Caki2 (cell line): Measurements from ENCODE around the gene CNGB1. TPM values are rescaled to one million over a fixed set of nuclear protein-coding genes. Genes with fewer than 3 reads are reported as not detected.
A peak's percentile ranks its signal among the peaks of the same experiment; 100 is the strongest.
"Not testable (repeated sequence)": the region's sequence is repeated elsewhere in the genome, so short reads cannot be mapped to it uniquely, and the experiment has no call there.

Experiments
- DNase-seq: peaks from one replicate; pipeline ENCODE4 v3.0.0-alpha.2; 2015; ENCODE audit warnings: low read depth
- in situ Hi-C: cut with HindIII; loops from 2 replicates; pipeline ENCODE4 v1.10.0; 2016; ENCODE audit warnings: low sequenced_read_pairs, low pct_unique_long_range_greater_than_20kb, mixed read lengths
- total RNA-seq: library from RNA; depleted of rRNA; stranded (reverse); fragments of >200 nt; shearing (Covaris generic); gene quantifications from 2 replicates; pipeline ENCODE4 v1.2.3, GENCODE V29; 2014; ENCODE audit warnings: low replicate concordance

Gene CNGB1
- total RNA-seq, 1 experiment from 2014 or later, result 0.20 TPM

DNA sequence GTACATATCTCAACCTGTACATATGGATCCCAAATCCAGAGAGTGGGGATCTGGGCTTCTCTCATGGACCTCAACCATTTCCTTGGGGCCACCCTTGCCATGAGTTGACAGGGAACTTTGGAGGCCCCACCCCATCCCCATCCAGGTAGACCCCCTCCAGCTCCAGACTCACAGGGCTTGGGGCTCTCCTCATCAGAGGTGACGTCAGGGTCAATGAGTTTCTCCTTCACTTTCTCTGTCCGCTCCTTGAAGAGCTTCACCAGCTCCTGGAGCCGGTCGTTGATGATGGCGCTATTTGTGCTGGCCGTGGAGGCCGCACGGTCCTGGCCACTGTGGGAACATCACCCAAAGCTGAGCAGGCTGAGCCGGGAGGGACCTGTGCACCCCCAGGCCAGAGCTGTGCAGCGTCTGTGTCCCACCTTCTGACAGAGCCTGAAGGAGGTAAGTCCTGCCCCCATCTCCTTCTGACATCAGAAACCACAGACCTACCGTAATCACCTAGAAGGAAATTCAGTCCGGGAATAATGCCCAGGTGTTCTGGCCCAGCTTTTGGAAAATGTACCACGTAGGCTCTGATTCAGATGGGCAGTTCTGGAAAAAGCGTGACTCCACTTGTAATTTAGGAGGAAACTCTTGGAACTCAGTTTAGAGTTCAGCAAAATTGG lies 50.6 kb downstream of the CNGB1 start:
- no peak for DNase-seq

DNA sequence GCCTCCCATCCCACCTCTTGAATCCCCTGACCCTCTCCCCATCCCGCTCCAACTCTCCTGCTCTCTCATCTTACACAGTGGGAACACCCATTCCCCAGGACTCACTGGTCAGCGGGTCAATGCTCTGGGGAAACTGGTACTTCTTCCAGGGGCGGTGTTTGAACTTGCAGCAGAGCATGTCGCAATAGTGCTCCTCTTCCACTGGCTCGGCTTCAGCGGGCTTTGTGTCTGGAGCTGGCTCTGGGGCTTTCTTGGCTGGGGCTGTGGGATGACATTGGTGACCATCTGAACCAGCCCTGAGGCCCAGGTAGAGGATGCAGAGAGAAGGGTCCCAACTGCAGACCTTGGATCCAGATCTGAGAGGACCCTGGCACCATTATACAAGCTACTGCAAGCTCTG lies 51.9 kb downstream of the CNGB1 start:
- DNase-seq, result no peak
- in situ Hi-C loops, result no loop called here

More for the DNA sequence above, 50.6 kb downstream of the CNGB1 start:
- in situ Hi-C loops, result no loop called here

DNA sequence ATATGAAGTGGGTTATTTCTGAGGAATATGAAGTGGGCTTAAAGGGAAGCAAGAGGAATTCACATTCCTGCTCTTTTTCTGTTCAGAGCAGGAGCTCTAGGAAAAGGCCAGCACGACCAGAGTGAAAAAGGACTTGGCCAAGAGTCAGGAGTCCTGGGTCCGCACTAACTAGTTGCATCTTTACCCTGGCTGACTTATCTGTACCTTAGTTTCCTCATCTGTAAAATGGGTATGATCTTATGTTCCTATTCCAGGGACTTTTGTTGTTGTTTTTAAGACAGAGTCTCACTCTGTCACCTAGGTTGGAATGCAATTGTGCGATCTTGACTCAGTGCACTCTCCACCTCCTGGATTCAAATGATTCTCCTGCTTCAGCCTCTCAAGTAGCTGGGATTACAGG lies 52.5 kb downstream of the CNGB1 start:
- in situ Hi-C loops, result no loop called here

DNA sequence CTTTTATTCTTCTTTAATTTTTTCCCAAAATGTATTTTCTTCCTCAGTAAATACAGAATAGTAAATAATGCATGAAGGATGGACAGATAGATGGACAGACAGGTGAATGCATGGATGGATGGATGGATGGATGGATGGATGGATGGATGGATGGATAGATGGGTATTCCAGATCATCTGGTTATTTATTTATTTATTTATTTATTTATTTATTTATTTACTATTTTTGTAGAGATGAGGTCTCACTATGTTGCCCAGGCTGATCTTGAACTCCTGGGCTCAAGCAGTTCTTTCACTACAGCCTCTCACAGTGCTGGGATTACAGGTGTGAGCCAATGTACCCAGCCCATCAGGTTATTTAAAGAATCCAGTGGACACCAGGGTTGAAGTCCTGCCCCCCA lies 53.0 kb downstream of the CNGB1 start:
- in situ Hi-C loops, DNase-seq: not testable (repeated sequence)

More for the DNA sequence above, 52.5 kb downstream of the CNGB1 start:
- DNase-seq, result no peak

DNA sequence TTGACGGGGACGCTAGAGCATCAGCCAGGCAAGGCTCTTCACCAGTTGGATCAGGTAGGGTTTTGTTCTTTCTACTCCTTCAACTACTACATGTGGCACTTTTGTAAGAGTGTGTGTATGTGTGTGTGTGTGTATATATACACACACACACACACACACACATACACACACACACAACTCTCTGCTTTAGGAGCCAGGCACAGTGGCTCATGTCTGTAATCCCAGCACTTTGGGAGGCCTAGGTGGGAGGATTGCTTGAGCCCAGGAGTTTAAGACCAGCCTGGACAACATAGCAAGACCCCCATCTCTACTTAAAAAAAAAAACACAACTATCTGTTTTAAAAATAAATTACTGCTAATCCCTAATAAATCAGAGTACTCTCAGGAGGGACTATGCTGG lies 53.4 kb downstream of the CNGB1 start:
- in situ Hi-C loops, result not testable (repeated sequence)

DNA sequence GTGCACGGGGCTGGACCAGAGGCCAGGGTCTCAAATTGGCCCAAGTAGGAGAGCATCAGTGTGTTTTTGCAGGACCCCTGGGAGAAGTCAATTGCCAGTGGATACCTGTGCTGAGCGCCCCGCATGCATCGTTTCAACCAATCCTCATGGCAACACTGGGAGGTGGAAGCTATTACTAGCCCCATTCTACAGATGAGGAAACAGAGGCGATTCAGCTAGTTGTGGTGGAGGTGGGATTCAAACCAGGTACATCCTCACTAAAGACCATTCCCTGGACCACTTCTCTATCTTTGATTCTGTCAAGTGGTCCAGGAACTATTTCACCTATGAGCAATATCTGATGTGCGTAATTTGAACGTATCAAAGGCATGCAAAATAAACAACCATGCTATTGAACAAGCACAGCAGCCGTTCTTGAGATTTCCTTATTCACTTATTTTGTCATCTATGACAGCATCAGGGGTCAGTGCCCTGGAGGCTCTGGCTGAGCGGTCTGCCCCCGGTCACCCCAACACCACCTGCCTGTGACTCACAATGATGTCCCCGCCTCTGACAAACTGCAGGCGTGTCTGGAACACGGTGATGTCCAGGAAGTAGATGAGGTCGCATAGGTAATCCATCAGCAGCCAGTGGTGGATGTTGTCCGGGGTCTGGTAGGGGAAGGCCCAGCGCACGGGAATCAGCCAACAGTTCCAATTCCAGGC lies 54.0 kb downstream of the CNGB1 start:
- in situ Hi-C loops, result no loop called here
- peak; percentile 90 for DNase-seq

More for the DNA sequence above, 53.4 kb downstream of the CNGB1 start:
- not testable (repeated sequence) for DNase-seq

DNA sequence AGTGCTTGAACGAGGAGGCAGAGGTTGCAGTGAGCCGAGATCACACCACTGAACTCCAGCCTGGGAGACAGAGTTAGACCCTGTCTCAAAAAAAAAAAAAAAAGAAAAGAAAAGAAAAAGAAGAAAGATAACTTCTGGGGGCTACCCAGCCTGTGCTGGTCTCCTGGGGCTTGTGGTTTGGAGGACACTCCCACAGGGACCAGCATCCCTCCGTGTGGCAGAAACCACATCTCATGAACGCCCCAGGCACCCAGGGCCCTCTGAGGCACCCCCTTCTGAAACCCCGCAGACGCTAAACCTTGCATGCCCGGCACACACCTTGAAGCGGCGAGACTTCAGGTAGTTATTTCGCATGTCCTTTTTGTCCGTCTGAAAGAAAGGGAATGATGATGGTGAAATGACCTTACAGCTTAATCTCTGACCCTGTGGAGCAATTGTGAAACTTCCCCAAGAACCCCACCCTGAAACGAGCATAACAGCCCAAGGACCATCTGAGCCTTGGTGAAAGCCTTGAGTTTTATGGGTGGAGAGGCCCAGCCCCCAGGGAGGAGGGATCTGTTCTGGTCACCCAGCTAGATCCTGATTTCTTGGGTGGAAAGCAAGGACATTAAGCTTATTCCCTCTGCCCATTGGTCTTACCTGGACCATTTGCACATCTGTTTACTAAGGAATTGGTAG lies 55.0 kb downstream of the CNGB1 start:
- in situ Hi-C loops, result no loop called here
- DNase-seq, result no peak

DNA sequence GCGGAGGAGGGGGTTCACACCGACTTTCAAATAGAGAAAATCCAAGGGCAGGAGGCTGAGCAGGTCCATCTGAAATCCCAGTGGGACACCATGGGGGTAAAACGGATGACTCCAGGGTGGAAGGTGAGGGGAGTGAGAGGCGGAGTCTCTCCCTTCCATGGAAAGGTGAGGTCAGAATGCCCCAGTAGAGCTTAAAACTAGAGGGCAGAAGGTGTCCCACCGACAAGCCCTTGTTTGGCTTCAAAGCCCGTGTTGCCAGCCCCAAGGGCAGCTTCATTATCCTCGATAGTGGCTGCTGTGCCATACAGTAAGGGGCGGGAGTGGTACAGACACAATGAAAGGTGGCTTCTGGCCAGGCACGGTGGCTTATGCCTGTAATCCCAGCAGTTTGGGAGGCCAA lies 55.7 kb downstream of the CNGB1 start:
- no peak for DNase-seq
- in situ Hi-C loops, result no loop called here

DNA sequence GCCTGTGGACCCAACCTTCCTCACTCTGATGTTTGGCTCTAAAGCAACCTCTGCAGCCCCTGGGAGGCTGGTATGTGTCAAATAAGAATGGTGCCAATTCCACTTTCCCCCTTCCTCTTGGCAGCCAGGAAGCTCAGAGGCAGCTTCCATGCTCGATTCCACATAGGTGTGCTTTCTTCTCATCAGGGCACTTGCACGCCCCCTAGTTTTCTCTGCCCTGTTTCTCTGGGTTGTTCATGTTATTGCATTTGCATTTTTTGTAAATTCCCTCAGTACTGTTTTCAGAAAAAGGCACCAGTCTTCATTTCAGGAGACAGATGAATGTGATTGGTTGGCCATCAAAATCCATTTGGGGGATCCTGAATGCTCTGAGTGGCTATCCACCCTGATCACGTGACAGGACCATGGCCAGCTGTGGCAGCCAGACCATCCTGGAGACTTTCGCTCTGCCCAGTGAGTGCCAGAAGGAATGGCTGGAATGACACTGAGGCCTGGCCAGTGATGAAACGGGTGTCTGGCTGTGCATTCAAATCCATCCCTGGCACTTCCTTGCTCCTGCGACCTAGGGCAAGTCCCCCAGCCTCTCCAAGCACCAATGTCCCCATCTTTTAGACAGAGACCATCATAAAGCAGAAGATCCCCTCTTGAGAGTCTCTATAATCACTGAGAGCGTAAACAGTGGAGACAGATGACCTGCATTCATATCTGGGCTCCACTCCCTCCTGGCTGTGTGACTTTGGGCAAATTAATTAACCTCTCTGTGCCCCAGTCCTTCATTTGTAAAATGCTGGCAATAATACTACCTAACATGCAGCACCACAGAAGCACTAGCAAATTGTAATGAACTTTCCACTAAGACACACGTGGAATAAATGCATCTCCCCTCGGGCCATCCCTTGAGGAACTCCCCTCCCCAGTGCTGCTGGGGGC lies 56.4 kb downstream of the CNGB1 start:
- DNase-seq, result no peak
- in situ Hi-C loops, result no loop called here

DNA sequence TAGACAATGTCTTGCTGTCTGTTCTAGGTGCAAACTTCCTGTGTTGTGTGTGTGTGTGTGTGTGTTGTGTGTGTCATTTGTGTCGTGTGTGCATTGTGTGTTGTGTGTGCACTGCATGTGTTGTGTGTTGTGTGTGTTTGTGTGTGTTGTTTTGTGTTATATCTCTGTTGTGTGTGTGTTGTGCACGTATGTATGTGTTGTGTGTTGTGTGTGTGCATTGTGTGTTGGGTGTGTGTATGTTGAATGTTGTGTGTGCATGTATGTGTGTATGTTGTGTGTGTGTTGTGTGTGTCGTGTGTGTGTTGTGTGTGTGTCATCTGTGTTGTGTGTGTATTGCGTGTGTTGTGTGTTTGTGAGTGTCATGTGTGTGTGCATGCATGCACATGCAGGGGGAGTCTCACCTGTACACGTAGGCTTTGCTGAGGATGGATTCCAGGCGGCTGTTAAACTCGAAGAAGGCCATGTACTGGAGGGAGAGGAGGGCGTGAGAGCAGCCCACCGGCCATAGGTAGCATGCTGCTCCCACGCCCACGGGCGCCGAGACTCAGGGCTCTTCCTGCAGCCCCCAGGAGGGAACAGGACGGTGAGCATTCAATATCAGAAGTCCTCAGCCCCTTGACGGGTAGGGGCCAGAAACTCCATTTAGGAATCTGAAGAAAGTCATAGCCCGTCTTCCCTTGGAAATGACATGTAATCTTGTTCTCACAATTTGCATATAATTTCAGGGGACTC lies 58.2 kb downstream of the CNGB1 start:
- in situ Hi-C loops, result no loop called here
- DNase-seq, result no peak

DNA sequence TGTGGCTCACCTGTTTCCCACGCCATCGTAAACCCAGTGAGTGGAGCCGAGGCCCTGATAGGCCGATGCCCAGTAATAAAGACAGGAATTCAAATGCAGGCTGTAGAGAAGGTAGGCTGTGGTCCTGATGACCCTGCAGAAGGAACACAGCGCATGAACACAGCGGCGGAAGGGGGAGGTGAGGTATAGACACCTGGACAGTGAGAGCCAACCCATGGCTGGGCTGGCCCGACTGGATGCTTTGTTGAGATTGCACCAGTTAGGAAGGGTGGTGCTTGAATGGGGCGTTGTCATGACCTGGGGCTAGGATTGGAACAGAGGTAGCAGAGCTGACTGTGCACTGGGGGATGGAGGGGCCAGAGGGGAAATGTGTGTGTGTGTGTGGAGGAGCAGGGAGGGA lies 59.2 kb downstream of the CNGB1 start:
- DNase-seq, result no peak
- in situ Hi-C loops, result no loop called here

DNA sequence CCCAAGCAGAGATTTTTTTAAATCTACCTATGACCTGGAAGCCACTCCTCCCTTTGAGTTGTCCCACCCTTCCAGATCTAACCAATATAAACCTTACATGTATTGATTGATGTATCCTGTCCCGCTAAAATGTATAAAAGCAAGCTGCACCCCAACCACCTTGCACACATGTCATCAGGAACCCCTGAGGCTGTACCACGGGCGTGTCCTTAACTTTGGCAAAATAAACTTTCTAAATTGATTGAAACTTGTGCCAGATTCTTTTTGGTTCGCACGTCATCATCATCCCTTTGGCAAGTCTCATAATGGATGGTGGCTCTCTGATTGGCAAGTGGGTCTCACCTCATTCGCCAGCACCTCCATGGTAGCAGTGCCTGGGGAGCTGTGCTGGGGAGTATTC lies 60.2 kb downstream of the CNGB1 start:
- DNase-seq, result no peak
- in situ Hi-C loops, result no loop called here

DNA sequence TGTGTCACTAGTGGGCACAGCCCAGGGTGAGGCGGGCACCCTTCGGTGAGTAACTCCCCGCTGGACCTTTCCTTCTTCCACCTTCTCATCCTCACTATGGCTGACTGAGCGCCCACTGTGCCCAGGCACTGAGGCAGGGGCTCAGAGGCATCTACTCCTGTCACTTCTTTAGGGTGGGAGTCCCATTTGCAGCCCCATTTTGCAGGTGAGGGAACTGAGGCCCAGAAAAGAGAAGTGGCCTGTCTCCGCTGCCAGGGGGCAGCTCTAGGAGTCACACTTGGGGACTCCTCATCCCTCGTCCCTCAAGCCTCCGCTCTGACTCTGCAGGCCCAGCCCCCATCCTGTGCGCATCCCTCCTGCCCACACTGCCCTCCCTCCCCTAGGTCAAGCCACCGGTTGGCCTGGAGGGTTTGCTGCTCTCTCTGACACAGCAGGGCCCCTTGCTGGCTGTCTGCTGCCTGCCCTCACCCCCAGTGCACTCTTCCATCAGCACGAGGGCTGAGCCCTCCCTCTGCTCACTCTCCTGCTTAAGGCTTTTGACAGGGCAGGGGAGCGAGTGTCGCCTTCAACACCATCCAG lies 62.4 kb downstream of the CNGB1 start:
- no peak for DNase-seq
- in situ Hi-C loops, result no loop called here

DNA sequence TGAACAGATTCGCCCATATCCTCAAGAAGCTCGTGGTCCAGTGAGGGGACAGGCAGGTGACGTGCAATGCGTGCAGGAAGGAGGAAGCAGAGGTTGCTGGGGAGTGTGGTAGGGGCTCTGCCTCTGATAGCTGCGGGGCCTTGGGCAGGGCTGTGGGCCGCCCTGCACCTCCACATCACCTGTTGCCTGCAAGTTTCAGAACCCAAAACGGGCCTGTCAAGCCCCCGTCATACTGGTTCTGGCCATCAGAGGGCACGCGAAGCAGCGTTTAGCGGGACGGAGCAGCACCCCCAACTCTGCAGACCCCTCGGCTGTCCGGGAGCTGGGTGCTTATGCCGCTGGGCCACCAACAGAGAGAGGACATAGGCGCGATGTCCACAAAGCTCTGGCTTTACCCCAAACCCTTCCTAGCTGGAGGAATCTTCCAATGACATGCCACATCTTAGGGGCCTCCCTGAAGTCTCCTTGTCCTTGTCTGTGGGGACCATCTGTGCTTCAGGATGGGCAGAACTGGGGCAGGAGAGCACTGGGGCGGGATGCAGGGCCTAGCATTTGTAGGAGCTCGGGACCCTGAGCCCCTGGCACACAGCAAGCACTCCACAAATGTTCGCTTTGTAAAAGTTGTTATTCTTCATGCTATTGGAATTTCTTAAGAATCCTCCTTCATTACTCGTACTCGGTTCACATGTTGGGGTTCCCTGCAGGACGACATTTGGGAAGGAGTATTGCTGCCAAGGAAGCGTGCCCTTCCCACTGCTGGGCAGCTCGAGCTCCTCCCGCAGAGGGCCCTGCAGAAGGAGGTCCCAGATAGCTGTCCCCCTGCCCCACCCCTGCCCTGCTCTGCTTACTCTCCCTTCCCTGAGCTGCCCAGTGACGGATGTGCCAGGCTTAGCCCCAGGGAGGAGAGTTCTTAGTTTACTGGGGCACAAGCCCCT lies 64.3 kb downstream of the CNGB1 start:
- no peak for DNase-seq
- in situ Hi-C loops, result no loop called here

DNA sequence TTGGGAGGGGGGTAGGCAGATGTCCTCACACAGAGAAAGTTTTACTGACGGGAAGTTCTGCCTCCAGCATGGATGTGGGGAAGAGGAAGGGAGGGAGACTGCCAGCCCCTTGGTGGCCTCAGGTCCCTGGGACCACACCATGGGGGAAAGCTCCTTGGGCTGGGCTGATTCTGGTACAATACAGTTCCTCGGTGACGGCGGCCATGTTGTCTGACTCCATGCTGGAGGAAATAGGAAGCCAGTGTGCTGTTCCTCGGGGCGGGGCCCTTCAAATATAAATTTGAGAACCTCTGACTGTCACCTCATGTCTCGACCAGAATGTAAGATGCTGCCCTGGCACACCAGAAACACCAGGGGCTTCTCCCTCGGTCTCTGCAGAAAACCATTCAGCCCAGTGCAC lies 66.8 kb downstream of the CNGB1 start:
- in situ Hi-C loops, result no loop called here

DNA sequence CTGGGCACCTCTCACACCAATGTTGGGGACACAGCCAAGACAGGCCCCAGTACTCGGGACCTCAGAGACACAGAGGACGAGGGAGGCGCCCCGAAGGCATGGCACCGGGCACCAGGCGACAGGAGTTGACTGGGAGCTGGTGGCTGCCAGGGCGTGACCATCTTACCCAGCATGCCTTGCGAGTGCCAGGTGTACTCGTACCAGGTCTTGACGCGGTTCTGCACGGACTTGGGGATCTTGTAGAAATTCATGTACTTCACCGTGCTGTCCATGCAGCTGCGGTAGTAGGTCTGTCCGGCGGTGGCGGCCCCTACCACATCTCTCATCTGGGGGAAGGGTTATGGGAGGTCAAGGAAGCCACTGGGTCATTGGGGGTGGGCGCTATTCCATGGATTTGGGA lies 67.3 kb downstream of the CNGB1 start:
- in situ Hi-C loops, result no loop called here
- DNase-seq, result no peak

More for the DNA sequence above, 66.8 kb downstream of the CNGB1 start:
- DNase-seq, result no peak
